HepG2 (cell line): ENCODE measurements around the gene HES1. TPM values are rescaled to one million over a fixed set of nuclear protein-coding genes. Genes with fewer than 3 reads are reported as not detected.

Experiments
- ARHGAP35 ChIP-seq: sonication (generic); formaldehyde crosslinking; IDR thresholded peaks from 2 replicates; pipeline ENCODE4 v1.9.0; 2022; ENCODE audit warnings: mild to moderate bottlenecking, inconsistent platforms, moderate library complexity, missing genetic modification reagents, borderline replicate concordance
- MLXIP ChIP-seq: sonication (generic); formaldehyde crosslinking; IDR thresholded peaks from 2 replicates; pipeline ENCODE4 v1.9.0; 2021; ENCODE audit warnings: missing genetic modification reagents, borderline replicate concordance
- ZHX2 ChIP-seq, 2 experiments: sonication (generic) in 1 of 2; formaldehyde crosslinking in 1 of 2; IDR thresholded peaks; 2 replicates each; pipeline versions ENCODE4 v1.6.1 to v1.9.0; 2014 to 2022; ENCODE audit warnings: antibody characterized with exemption in 1 of 2, borderline replicate concordance in 1 of 2, inconsistent platforms in 1 of 2, low read depth in 1 of 2, missing genetic modification reagents in 1 of 2
- ZNF281 ChIP-seq: sonication (generic); formaldehyde crosslinking; IDR thresholded peaks from 2 replicates; pipeline ENCODE4 v1.4.0; 2020; ENCODE audit warnings: missing genetic modification reagents, borderline replicate concordance
- ZNF510 ChIP-seq: sonication (generic); formaldehyde crosslinking; IDR thresholded peaks from 2 replicates; pipeline ENCODE4 v1.4.0; 2020; ENCODE audit warnings: low read depth, mild to moderate bottlenecking, missing genetic modification reagents
- ZNF546 ChIP-seq: sonication (generic); formaldehyde crosslinking; conservative IDR thresholded peaks from 2 replicates; pipeline ENCODE4 v1.8.1; 2023; ENCODE audit warnings: mild to moderate bottlenecking, missing genetic modification reagents
- polyA plus RNA-seq, 8 experiments: library from polyadenylated mRNA; depleted of rRNA in 3 of 8; stranded (reverse) in 7 of 8; unstranded in 1 of 8; fragments of >200 nt; fragmentation: Illumina TruSeq in 4 of 8; extraction: Trizol in 4 of 8; gene quantifications; 2 replicates each; pipeline versions ENCODE4 v1.2.1 to v1.2.3, GENCODE V29; 2011 to 2016; ENCODE audit warnings: low read depth in 4 of 8, missing spikeins in 1 of 8, mixed read lengths in 1 of 8; ENCODE audit not compliant: insufficient read depth in 1 of 8
- total RNA-seq, 5 experiments: library from RNA; depleted of rRNA; stranded (reverse); fragments of >200 nt; fragmentation: Illumina TruSeq; extraction: Trizol; gene quantifications; 2 replicates each; pipeline ENCODE4 v1.2.3, GENCODE V29; 2016; ENCODE audit warnings: low read depth in 1 of 5
- TF ChIP-seq, protein P1 (sequence below): sonication (generic); formaldehyde crosslinking; IDR thresholded peaks from 2 replicates; pipeline ENCODE4 v1.4.0; 2020; ENCODE audit warnings: mild to moderate bottlenecking, missing genetic modification reagents
- TF ChIP-seq, protein P2 (sequence below): sonication (generic); formaldehyde crosslinking; IDR thresholded peaks from 2 replicates; pipeline ENCODE4 v1.9.0; 2022; ENCODE audit warnings: missing genetic modification reagents, mild to moderate bottlenecking, borderline replicate concordance

HES1 gene
- total and polyA plus RNA-seq, 2 of the 13 experiments (the other 11 are each of a cell fraction or from before 2014, with no cell fraction given), result 15.4 to 19.8 TPM

DNA sequence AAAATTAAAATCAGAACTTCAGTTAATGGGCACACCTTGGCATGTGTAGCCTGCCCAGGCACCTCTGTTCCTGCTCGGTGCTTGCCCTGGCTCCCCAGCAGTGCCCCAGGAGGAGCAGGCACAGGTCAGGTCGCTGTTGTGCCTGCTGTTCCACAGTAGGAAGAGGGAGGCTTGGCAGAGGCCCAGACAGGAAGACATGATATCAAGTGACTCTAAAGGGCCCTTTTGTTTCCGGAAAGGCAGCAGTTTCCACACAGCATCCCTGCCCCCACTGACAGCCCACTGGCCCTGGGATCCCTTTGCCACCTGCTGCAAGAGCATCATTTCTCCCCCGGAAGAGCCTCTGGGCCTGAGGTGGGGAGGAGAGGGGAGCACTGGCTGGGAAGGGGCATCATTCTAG, 40.5 kb upstream of the HES1 start (continued):
- no peak for TF ChIP-seq ZHX2 (IDR thresholded peaks at IDR 0.05; ENCODE audit: low read depth)
- no peak for TF ChIP-seq ZHX2 (CRISPR knock-in tag; IDR thresholded peaks at IDR 0.05; ENCODE audit: borderline replicate concordance)
- peak; percentile 58; the same call in 1 of the 2 replicates for TF ChIP-seq ZNF281 (CRISPR knock-in tag)
- no peak for TF ChIP-seq MLXIP (CRISPR knock-in tag)
- TF ChIP-seq ZNF546, result no peak
- no peak for TF ChIP-seq ARHGAP35 (CRISPR knock-in tag)
- TF ChIP-seq ZNF510 (CRISPR knock-in tag), result no peak
- TF ChIP-seq, protein P1, sequence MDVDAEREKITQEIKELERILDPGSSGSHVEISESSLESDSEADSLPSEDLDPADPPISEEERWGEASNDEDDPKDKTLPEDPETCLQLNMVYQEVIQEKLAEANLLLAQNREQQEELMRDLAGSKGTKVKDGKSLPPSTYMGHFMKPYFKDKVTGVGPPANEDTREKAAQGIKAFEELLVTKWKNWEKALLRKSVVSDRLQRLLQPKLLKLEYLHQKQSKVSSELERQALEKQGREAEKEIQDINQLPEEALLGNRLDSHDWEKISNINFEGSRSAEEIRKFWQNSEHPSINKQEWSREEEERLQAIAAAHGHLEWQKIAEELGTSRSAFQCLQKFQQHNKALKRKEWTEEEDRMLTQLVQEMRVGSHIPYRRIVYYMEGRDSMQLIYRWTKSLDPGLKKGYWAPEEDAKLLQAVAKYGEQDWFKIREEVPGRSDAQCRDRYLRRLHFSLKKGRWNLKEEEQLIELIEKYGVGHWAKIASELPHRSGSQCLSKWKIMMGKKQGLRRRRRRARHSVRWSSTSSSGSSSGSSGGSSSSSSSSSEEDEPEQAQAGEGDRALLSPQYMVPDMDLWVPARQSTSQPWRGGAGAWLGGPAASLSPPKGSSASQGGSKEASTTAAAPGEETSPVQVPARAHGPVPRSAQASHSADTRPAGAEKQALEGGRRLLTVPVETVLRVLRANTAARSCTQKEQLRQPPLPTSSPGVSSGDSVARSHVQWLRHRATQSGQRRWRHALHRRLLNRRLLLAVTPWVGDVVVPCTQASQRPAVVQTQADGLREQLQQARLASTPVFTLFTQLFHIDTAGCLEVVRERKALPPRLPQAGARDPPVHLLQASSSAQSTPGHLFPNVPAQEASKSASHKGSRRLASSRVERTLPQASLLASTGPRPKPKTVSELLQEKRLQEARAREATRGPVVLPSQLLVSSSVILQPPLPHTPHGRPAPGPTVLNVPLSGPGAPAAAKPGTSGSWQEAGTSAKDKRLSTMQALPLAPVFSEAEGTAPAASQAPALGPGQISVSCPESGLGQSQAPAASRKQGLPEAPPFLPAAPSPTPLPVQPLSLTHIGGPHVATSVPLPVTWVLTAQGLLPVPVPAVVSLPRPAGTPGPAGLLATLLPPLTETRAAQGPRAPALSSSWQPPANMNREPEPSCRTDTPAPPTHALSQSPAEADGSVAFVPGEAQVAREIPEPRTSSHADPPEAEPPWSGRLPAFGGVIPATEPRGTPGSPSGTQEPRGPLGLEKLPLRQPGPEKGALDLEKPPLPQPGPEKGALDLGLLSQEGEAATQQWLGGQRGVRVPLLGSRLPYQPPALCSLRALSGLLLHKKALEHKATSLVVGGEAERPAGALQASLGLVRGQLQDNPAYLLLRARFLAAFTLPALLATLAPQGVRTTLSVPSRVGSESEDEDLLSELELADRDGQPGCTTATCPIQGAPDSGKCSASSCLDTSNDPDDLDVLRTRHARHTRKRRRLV (CRISPR knock-in tag), result no peak
- TF ChIP-seq, protein P2, sequence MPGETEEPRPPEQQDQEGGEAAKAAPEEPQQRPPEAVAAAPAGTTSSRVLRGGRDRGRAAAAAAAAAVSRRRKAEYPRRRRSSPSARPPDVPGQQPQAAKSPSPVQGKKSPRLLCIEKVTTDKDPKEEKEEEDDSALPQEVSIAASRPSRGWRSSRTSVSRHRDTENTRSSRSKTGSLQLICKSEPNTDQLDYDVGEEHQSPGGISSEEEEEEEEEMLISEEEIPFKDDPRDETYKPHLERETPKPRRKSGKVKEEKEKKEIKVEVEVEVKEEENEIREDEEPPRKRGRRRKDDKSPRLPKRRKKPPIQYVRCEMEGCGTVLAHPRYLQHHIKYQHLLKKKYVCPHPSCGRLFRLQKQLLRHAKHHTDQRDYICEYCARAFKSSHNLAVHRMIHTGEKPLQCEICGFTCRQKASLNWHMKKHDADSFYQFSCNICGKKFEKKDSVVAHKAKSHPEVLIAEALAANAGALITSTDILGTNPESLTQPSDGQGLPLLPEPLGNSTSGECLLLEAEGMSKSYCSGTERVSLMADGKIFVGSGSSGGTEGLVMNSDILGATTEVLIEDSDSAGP, result 0 out of 2 replicates have a peak, but pooled peaks have one; percentile 14
